GM18858 (cell line): ENCODE results near the gene NUDT13.
A peak's percentile ranks its signal among the peaks of the same experiment; 100 is the strongest.

Experiments
- ATAC-seq: cut with Tn5 transposase; IDR thresholded peaks from one replicate; pipeline ENCODE4 v1.9.1; 2021; ENCODE audit not compliant: unreplicated experiment

NUDT13 gene

DNA sequence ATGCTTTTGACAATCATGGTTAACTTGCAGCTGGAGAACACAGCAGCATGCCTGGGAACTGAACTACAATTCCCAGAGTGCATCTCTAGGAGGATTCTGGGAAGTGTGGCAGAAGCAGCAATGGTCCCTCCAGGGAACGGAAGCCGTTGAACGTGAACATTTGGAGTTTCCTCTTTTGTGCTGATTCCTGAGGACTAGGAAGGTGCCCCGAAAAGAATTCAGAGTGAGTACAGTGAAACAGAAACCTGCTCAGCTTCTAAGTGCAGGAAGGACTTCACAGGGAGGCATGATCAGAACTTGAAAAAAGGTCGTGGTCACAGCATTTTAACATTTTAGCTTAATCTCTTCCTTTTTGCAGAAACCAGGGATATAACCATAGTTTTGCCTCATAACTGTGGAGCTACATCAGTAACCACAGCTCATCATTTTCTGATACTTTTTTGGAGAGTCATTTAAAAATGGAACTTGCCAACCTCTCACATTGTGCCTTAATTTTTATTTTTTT lies at the start of gene NUDT13:
Gene NUDT13 (plus strand): TSS at position 111 of the 505 bp plus-strand sequence. CDS start 3,911 bp downstream, outside the sequence.
- peak; percentile 61 for ATAC-seq

GRCh38 chr10:73060738-73061635 lies 49.3 kb upstream of the NUDT13 start:
- ATAC-seq: no peak

- no peak for ATAC-seq
Observed at GRCh38 chr10:73061743-73062142, 48.5 kb upstream of the NUDT13 start.

GRCh38 chr10:73065441-73065840 lies 44.8 kb upstream of the NUDT13 start:
- ATAC-seq: no peak

DNA sequence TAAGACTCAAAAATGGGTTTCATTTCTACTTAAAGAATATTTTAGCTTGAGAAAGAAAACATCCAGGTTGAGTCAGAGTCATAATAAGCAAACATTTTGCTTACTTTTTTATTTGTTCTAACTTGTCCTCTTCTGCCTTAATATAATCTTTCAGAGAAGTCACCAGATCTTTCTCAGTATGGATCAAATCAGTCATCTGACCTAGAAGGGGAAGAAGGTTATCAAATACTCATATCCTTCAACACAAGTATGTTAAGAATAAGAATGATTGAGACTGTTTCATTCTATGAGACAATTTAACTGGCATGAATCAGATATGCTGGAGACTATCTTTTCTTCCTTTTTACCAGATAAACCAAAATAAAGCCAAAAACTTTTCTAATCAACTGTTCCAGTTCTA lies 36.6 kb upstream of the NUDT13 start:
- ATAC-seq: no peak

DNA sequence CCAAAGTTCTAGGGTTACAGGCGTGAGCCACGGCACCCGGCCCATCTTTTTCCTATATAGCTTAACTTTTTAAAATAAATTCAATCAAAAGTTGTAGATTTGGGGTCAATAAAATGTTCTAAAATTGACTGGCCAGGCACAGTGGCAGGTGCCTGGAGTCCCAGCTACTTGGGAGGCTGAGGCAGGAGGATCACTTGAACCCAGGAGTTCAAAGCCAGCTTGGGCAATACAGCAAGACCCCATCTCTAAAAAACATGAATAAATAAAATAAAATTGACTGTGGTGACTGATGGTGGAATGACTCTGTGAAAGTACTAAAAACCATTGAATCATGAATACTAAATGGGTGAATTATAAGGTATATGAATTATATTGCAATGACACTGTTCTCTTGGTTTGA lies 34.4 kb upstream of the NUDT13 start:
- no peak for ATAC-seq

DNA sequence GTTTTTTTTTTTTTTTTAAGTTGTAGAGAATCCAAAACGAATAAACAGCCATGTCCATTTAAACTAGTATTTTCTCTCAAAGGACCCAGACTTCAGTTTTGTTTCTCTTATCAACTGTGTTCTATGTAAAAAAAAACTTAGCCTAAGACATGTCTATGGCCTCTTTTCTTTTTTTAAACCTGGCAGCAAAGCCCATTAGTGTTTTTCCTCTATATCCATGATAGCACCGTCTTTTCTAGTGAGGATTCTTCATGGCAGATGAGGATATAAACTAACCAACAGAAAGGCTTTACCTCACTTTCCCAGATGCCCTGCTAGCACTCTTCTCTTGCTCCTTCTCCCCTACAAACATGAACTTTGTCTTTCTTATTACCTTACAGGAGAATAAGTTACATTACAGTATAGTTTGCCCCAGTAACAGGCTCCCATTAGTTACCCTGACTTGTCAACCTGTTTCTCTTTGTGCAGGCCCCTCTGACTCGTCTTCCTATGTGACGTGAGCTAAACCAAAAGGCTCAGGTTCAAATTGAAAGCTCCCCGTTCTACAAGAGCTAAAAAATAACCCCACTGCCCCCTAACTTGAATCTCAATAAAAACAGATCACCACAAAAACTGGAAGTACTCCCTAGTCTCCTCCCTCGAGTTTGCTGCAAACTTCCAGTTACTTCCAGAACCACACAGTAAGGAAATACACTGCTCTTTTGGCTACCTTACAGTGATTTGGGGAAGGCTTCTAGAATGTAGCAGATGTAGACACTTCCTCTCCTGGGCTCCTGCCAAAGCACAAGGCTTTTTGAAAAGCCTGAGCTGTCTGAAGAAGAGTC lies 33.7 kb upstream of the NUDT13 start:
- ATAC-seq: no peak

DNA sequence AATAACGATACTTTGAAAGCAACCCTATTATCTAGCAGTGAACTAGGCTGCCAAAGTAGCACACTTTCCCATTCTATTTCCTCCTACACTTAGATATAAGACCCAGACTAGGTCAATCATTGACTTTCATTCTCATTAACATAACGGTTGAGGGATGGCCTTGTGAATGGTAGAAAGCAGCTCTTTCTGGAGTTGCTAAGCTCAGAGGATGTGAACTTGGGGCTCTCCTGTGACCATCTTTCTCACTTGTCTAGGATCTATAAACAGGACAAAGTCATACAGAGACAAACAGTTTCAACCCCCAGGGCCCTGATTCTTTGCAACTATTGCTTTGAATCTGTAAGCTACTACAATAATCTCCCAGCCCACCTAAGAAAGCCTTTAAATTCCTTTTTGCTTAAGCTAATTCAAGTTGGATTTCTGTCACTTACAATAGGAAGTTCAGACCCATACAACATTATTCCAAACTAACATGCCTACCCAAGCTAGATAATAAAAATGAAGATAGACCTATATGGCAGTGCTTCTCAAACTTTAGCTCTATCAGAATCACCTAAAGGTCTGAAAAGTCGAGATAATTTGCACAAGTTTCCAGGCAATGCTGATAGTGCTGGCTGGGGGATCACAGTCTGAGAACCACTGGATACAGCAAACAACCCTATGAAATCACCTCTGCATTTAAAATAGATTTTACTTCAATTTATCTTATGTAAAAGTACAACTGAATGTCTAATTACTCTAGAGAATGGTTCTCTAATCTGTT lies 30.3 kb upstream of the NUDT13 start:
- ATAC-seq: no peak

DNA sequence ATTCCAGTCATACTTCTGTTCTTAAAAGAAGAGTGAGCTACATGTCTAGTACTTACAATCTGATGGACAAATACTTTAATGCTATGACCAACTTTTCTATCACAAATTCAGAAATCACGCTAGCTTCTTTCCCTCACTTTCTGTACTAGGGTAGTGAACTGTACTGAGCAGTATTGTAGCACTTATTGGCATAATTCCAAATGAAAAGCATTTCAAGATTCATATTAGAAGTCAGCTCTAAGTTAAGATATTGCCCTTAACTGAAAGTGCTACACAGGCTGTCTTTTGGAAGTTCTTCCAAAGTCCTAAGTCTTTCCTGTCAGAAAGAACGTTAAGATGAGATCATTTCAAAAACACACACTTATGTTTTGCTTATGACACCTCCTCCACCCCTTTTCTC lies 27.0 kb upstream of the NUDT13 start:
- ATAC-seq: no peak

- ATAC-seq: no peak
Observed at GRCh38 chr10:73084209-73084608, 26.0 kb upstream of the NUDT13 start.

DNA sequence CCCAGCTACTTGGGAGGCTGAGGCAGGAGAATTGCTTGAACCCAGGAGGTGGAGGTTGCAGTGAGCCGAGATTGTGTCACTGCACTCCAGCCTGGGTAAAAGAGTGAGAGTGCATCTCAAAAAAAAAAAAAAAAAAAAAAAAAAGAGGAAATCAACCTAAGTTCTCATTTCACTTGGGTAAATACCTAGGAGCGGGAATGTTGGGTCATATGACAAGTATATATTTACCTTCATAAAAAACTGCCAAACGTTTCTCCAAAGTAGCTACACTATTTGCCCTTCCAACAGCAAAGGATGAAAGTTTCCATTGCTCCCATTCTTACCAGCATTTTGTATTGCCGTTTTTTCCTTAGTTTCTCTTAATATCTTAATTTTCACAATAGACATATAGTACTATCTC lies 23.4 kb upstream of the NUDT13 start:
- no peak for ATAC-seq

DNA sequence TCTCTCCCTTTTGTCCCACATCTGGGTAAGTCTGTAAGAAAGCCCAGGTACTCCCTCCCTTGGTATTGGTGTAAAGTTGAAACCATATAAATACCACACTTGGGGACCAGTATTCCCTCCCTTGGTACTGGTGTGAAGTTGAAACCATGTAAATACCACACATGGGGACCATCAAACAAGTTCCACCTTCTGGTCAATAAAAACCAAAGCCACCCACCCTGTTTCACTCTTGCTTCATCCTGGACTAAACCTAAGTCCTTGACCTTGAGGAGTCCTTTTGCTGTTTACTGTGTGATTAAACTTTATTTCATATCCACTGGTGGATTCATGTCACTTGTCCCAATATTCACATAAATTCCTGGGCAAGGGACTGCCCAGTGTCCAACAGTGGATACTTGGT lies 22.0 kb upstream of the NUDT13 start:
- no peak for ATAC-seq

GRCh38 chr10:73092830-73093229 lies 17.4 kb upstream of the NUDT13 start:
- no peak for ATAC-seq

- no peak for ATAC-seq
Observed at GRCh38 chr10:73093922-73094850, 16.1 kb upstream of the NUDT13 start.

GRCh38 chr10:73094986-73095480 lies 15.2 kb upstream of the NUDT13 start:
- no peak for ATAC-seq

GRCh38 chr10:73095481-73096021 lies 14.7 kb upstream of the NUDT13 start:
- no peak for ATAC-seq

GRCh38 chr10:73096041-73096448 lies 14.2 kb upstream of the NUDT13 start:
- ATAC-seq: no peak

DNA sequence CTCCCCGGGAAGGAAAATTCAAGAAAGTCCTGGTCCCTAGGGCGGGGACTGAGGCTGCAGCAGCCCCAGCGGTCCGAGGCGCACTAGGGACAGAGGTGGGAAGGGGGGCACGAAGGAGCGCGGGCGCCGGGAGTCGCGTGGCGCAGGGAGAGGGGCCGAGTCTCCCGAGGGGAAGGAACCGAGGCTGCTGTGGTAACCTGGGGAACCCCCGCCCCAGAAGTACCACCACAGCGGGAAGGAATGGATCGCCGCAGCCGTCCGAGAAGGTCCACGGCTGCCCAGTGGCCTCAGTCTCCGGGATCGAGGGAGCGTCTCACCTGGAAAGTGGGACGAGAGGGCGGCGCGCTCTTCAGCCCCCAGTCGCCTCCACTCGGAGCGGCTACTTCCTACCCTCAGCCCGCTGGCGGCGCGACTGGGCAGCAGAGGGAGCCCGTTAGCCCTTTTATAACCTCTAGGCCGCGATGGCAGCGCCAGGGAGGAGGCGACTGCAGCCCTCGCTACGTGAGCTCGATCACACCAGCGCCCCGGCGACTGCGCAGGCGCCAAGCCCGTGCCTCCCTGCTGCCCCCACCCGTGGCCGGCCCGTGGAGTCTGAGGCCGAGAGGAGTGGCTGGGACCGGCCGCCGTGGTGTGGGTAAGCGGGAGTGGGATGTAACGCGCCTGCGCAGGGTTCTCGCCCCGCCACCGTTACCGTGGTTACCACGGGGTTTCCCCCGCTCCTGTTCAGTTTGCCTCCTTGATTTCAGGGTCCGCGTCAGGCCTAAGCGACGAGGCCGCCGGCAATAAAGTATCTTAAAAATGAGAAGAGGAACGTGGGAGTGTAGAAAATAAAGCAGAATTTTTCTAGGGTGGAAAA lies 13.6 kb upstream of the NUDT13 start, which contains the start of gene P4HA1:
Gene P4HA1 (minus strand): TSS at position 418 of the 856 bp plus-strand sequence. CDS start 21,983 bp downstream, outside the sequence.
- peak; percentile 74 for ATAC-seq
